Activated naive CD8-positive, alpha-beta T cell (primary cell): ENCODE data around the gene GRIN1.

ENCODE experiments used
- H3K27ac Mint-ChIP-seq: one replicate; pipeline ENCODE4 v1.8.0; 2021; ENCODE audit warnings: mixed read lengths
- H3K27me3 Mint-ChIP-seq: one replicate; pipeline ENCODE4 v1.8.0; 2021; ENCODE audit warnings: mixed read lengths
- H3K36me3 Mint-ChIP-seq: one replicate; pipeline ENCODE4 v1.8.0; 2021; ENCODE audit warnings: mixed read lengths
- H3K4me1 Mint-ChIP-seq: one replicate; pipeline ENCODE4 v1.8.0; 2021; ENCODE audit warnings: low read depth, mixed read lengths
- H3K4me3 Mint-ChIP-seq: one replicate; pipeline ENCODE4 v1.8.0; 2021; ENCODE audit warnings: mild to moderate bottlenecking, mixed read lengths
- H3K9me3 Mint-ChIP-seq: one replicate; pipeline ENCODE4 v1.8.0; 2021; ENCODE audit warnings: low read depth, mixed read lengths

Gene GRIN1

DNA sequence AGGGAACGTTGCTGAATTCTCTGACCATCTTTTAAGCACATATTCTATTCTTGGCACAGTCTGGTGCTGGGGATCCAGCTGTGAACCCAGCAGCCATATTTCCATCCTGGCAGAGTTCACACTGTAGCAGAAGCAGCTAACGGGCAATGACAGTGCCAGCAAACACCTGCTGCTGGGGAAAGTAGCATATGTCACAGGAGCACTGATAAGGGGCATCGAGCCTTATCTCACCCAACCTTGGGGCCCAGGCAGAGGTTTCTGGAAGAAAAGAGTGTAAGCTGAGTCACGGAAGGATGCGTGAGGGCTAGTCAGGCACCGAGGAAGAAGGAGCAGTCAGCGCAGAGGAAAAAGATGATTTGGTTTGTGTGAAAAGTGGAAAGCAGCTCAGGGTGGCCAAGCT lies 67.6 kb downstream of the GRIN1 start:
- peaks cover 35% of the 10 kb centered on the region for H3K4me1 Mint-ChIP-seq
- no peaks in the 10 kb centered on the region for H3K9me3 Mint-ChIP-seq
- peaks cover 3% of the 10 kb centered on the region for H3K36me3 Mint-ChIP-seq
- peak overlapping the region; percentile 90 for H3K4me3 Mint-ChIP-seq
- H3K27ac Mint-ChIP-seq: peak overlapping the region; percentile 85
- no peaks in the 10 kb centered on the region for H3K27me3 Mint-ChIP-seq

DNA sequence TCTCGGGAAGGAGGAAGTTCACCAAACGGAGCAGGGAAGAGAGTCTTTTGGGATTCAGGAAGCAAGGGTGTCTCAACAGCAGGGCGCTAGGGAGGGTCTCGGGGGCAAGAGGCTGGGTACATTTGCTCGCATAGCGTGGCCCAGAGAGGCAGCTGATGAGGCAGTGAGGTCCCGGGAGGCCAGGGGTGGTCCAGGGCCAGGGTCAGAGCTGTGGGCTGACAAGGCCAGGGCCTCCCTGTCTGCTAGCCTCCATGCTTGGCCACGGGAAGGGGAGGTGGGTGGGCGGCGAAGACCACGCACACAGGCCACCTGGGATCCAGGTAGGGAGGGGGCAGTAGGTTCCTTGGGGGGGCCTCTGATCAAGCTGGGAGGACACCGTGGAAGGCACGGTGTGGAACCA lies 72.6 kb downstream of the GRIN1 start:
- Mint-ChIP-seq H3K27me3 (no peaks in the 10 kb centered on the region), H3K9me3 (no peaks in the 10 kb centered on the region), H3K27ac (no peak overlapping the region), H3K36me3 (peaks cover 3% of the 10 kb centered on the region), H3K4me1 (peaks cover 11% of the 10 kb centered on the region), H3K4me3 (no peak overlapping the region)

DNA sequence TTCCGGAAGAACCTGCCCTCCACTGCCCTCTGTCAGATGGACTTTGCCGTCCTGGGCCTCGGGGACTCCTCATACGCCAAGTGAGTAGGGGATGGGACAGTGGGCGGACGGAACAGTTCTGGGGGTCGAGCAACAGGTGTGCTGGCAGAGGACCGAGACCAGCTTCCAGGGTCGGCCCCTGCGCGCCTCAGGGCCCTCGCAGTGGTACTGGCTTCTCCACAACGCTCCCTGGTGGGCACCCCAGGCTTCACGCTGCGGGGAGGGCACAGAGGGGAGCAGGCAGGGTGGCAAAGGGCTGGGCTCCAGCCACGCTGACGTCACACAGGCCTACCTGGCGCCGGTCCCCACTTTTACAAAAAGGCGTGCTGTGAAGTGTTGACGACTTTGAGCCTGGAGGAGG lies 73.6 kb downstream of the GRIN1 start:
- Mint-ChIP-seq H3K4me3 (no peak overlapping the region), H3K36me3 (peaks cover 1% of the 10 kb centered on the region), H3K9me3 (no peaks in the 10 kb centered on the region), H3K27me3 (no peaks in the 10 kb centered on the region), H3K27ac (no peak overlapping the region), H3K4me1 (peaks cover 1% of the 10 kb centered on the region)

DNA sequence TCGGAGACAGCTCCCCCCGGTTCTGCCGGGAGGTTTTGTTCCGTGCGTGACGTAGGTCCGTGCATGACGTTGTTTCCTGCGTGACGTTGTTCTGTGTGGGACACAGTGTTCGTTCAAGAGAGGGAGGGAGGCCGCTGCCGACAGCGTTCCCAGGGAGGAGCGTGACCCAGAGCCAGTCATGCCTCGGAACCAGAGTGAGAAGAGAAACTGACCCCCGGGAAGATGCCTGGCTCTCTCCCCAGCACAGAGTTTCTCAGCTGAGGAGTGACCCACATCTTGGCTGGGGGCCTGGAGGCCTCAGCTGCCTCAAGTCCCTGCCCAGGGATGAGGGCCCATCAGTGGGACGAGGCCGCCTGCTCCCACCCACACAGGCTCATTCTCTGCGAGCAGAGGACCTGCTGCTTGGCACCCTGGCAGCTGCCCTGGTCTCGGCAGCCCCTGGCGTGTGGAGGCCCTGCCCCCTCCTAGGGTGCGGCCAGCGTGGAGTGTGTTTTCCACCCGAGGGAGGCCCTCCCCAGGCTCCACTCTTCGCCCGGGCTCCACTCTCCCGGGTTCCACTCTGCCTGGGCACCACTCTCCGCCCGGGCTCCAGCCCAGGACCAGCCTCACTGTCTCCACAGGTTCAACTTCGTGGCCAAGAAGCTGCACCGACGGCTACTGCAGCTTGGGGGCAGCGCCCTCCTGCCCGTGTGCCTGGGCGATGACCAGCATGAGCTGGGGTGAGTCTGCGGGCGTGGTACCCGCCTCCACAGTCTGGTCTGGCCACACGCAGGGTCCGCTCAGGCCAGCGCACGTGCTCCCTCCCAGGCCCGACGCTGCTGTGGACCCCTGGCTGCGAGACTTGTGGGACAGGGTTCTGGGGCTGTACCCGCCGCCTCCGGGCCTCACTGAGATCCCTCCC lies 74.5 kb downstream of the GRIN1 start:
- no peaks in the 10 kb centered on the region for H3K36me3 Mint-ChIP-seq

DNA sequence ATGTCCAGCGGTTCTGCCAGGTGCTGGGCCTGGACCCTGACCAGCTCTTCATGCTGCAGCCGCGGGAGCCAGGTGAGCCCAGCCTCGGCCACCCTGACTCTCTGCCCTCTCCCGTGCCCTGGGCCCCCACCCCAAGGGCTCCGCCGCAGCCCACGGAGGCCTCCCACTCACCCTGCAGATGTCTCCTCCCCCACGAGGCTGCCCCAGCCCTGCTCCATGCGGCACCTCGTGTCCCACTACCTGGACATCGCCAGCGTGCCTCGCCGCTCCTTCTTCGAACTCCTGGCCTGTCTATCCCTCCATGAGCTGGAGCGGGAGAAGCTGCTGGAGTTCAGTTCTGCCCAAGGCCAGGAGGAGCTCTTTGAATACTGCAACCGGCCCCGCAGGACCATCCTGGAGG lies 75.7 kb downstream of the GRIN1 start:
- H3K27me3 Mint-ChIP-seq: no peaks in the 10 kb centered on the region
- no peaks in the 10 kb centered on the region for H3K9me3 Mint-ChIP-seq
- H3K4me3 Mint-ChIP-seq: no peak overlapping the region
- no peaks in the 10 kb centered on the region for H3K4me1 Mint-ChIP-seq
- no peak overlapping the region for H3K27ac Mint-ChIP-seq
- no peaks in the 10 kb centered on the region for H3K36me3 Mint-ChIP-seq

More for the DNA sequence above, 74.5 kb downstream of the GRIN1 start:
- no peak overlapping the region for H3K27ac Mint-ChIP-seq
- no peak overlapping the region for H3K4me3 Mint-ChIP-seq
- no peaks in the 10 kb centered on the region for H3K9me3 Mint-ChIP-seq
- no peaks in the 10 kb centered on the region for H3K4me1 Mint-ChIP-seq
- no peaks in the 10 kb centered on the region for H3K27me3 Mint-ChIP-seq

DNA sequence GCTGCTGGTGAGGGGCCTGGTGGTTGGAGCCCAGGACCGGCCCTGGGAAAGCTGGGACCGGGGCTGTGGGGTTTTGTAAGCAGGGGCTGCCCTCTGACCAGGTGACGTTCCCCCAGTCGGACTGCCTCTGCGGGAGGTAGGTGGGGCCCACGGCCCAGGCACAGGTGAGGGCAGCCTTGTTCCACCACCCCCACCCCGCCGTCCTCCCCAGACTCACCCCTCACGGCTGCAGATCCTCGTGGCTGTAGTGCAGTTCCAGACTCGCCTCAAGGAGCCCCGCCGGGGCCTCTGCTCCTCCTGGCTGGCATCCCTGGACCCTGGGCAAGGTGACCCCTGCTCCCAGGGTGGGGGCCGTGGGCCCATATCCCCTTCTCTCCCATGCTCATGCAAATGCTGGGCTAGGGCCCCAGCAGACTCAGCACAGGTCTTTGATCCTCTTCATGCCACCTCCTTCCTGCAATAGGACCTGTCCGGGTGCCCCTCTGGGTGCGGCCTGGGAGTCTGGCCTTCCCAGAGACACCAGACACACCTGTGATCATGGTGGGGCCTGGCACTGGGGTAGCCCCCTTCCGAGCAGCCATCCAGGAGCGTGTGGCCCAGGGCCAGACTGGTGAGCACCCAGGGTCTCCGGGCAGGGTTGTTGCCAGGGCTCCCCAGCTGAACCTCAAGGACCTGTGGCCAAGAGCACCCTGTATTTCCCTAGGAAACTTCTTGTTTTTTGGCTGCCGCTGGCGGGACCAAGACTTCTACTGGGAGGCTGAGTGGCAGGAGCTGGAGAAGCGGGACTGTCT lies 76.4 kb downstream of the GRIN1 start:
- Mint-ChIP-seq H3K27ac (no peak overlapping the region), H3K27me3 (no peaks in the 10 kb centered on the region), H3K4me3 (no peak overlapping the region), H3K4me1 (no peaks in the 10 kb centered on the region), H3K9me3 (no peaks in the 10 kb centered on the region), H3K36me3 (no peaks in the 10 kb centered on the region)

DNA sequence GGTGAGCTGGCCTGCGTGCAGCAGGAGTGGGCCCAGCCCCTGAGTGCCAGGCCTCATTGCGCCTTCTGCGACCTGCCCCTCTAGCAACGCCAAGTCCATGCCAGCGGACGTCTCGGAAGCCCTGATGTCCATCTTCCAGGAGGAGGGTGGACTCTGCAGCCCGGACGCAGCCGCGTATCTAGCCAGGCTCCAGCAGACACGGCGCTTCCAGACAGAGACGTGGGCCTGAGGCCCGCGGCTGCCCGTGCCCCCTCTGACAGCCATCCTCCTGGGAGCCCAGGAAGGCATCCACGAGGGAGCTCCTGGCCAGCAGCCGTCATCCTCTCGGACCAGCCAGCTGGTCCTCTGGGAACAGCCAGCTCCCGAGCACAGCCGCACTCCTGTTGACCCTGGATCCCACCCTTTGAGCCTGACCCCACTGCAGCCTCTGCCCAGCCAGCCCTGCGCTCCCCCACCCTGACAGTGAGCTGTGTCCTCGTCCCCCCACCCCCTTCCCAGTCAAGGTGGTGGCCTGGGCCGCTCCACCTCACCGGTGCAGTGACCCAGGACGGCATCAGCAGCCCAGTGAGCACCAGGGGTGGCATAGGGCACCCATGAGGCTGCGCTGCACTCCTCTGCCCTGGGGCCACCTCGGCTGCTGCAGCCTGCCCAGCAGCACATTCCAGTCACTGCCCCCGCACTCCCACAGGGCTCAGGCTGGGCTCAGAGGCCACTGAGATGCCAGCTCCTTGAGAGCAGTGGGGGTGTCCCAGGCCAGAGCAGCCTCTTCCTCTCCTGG lies 77.4 kb downstream of the GRIN1 start:
- Mint-ChIP-seq H3K27ac (no peak overlapping the region), H3K4me1 (no peaks in the 10 kb centered on the region), H3K9me3 (no peaks in the 10 kb centered on the region), H3K36me3 (no peaks in the 10 kb centered on the region), H3K27me3 (no peaks in the 10 kb centered on the region), H3K4me3 (no peak overlapping the region)

DNA sequence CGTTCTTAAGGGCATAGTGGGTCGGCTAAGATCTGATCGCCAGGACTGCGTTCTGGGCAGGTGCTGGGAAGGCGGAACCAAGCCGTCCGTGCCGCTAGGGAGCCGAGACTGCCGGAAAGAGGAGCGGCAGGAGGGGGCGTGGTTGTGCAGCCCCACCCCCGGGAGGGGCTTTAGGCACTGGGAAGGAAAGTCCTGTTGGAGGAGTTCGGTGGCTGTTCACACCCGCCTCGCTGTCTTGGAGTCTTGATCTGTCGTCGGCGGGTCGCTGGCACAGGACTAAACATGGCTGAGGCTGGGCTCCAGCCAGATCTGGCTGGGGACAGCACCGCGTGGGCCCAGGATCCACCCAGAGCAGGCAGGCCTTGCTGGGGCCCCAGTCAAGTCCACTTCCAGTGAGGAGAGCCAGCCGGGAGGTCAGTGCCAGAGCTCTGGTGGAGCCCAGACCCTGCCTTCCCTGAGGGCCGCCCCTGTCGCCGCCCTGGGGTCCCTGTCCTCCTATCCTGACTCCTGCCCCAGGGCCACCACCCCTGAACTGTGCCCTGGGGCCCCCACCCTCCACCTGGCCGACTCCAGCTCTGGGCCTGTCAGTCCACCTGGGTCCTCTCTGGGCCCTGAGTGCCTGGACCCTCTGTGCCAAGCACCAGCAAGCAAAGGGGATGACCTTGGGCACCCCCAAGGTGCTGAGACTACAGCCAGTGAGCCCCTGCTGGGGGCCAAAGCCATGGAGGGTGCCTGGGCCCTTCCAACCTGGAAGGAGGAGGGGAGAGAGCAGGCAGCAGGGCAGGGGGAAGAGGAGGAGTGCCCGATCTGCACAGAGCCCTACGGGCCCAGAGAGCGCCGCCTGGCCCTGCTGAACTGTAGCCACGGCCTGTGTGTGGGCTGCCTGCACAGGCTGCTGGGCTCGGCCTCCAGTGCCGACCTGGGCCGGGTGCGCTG lies 78.6 kb downstream of the GRIN1 start:
- no peak overlapping the region for H3K27ac Mint-ChIP-seq
- H3K36me3 Mint-ChIP-seq: no peaks in the 10 kb centered on the region
- no peaks in the 10 kb centered on the region for H3K9me3 Mint-ChIP-seq
- H3K4me3 Mint-ChIP-seq: no peak overlapping the region
- no peaks in the 10 kb centered on the region for H3K4me1 Mint-ChIP-seq
- no peaks in the 10 kb centered on the region for H3K27me3 Mint-ChIP-seq

DNA sequence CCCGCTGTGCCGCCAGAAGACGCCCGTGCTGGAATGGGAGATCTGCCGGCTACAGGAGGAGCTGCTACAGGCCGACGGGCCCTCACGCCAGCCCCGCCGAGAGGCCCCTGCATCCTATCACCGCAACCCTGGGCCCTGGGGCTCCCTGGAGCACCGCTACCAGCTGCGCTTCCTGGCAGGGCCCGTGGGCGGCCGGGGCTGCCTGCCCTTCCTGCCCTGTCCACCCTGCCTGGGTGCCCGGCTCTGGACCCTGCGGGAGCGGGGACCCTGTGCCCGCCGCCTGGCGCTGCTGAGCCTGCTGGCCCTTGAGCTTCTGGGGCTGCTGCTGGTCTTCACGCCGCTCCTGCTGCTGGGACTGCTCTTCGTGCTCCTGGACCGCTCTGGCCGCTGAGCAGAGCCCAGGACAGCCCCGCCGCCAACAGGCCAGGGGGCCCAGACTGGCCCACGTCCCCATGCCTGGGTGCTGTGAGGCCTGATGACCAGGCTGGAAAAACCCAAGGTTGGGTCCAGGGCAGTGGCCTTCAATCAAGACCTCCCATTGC lies 79.3 kb downstream of the GRIN1 start:
- no peaks in the 10 kb centered on the region for H3K4me1 Mint-ChIP-seq
- no peak overlapping the region for H3K27ac Mint-ChIP-seq
- no peaks in the 10 kb centered on the region for H3K27me3 Mint-ChIP-seq
- no peaks in the 10 kb centered on the region for H3K9me3 Mint-ChIP-seq
- H3K4me3 Mint-ChIP-seq: no peak overlapping the region
- H3K36me3 Mint-ChIP-seq: no peaks in the 10 kb centered on the region
